Hepatocyte (in vitro differentiated cells): ENCODE results near the gene TACO1.

Experiments used
- CTCF ChIP-seq: fragments of 200-600 bp; sonication (generic); IDR thresholded peaks from 2 replicates; pipeline ENCODE4 v1.5.1; 2016; ENCODE audit warnings: antibody characterized with exemption, mild to moderate bottlenecking; ENCODE audit not compliant: poor library complexity
- EZH2 ChIP-seq: fragments of 200-600 bp; sonication (generic); IDR thresholded peaks from 2 replicates; pipeline ENCODE4 v1.6.1; 2016; ENCODE audit warnings: antibody characterized with exemption, mild to moderate bottlenecking, borderline replicate concordance

GRCh38 chr17:63568563-63568962, 32.1 kb upstream of the TACO1 start:
- no peak for TF ChIP-seq CTCF
- TF ChIP-seq EZH2 = no peak
